Peyer's patch (tissue), 4 donors: ENCODE results near the gene C1GALT1.

ENCODE experiments used
- POLR2A ChIP-seq, 2 donors: fragments of 450-650 bp; IDR thresholded peaks; one replicate each; pipeline ENCODE4 v1.5.1; 2017; ENCODE audit warnings: antibody characterized with exemption in 2 of 2, mild to moderate bottlenecking in 2 of 2, moderate library complexity in 2 of 2
- TF ChIP-seq, protein P1 (sequence below), 6 experiments: fragments of 450-650 bp in 4 of 6; fragments of 200-600 bp in 2 of 6; sonication (generic) in 1 of 6; IDR thresholded peaks; one replicate each; pipeline ENCODE4 v1.5.1; 2017 to 2019; ENCODE audit warnings: antibody characterized with exemption in 6 of 6, mild to moderate bottlenecking in 3 of 6, moderate library complexity in 1 of 6

GRCh38 chr7:7157177-7157886 is 25.0 kb upstream of the C1GALT1 start:
- TF ChIP-seq, protein P1, sequence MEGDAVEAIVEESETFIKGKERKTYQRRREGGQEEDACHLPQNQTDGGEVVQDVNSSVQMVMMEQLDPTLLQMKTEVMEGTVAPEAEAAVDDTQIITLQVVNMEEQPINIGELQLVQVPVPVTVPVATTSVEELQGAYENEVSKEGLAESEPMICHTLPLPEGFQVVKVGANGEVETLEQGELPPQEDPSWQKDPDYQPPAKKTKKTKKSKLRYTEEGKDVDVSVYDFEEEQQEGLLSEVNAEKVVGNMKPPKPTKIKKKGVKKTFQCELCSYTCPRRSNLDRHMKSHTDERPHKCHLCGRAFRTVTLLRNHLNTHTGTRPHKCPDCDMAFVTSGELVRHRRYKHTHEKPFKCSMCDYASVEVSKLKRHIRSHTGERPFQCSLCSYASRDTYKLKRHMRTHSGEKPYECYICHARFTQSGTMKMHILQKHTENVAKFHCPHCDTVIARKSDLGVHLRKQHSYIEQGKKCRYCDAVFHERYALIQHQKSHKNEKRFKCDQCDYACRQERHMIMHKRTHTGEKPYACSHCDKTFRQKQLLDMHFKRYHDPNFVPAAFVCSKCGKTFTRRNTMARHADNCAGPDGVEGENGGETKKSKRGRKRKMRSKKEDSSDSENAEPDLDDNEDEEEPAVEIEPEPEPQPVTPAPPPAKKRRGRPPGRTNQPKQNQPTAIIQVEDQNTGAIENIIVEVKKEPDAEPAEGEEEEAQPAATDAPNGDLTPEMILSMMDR (IDR thresholded peaks at IDR 0.05): no peak
- no peak for TF ChIP-seq POLR2A (IDR thresholded peaks at IDR 0.05)
